ENCODE data around the gene IGFBP6.

IGFBP6 gene

GRCh38 chr12:53059434-53060063, 37.9 kb upstream of the IGFBP6 start:
- FAIRE-seq = no peak

DNA sequence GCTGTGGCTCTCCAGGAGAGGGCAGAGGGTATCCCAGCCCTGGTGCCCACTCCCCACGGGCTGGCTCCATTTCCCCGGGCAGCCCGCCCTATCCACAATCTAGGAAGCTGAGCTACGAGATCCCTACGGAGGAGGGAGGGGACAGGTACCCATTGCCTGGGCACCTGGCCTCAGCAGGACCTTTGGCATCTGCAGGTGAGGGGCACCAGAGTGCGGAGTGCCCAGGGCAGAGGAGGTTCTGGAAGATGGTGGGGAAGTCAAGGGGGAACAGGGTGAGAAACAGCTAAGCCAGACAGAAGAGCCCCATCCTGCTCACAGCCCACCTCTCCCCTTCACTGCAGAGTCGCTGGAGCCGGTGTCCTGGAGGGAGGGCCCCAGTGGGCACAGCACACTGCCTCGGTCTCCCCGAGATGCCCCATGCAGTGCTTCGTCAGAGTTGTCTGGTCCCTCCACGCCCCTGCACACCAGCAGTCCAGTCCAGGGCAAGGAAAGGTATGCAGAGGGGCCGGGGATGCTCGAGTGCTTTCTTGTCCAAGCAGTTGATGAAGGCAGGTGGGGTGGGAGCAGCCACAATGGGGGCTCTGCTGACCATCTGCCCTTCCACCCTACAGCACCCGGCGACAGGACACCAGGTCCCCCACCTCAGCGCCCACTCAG, 37.3 kb upstream of the IGFBP6 start:
- FAIRE-seq = no peak

DNA sequence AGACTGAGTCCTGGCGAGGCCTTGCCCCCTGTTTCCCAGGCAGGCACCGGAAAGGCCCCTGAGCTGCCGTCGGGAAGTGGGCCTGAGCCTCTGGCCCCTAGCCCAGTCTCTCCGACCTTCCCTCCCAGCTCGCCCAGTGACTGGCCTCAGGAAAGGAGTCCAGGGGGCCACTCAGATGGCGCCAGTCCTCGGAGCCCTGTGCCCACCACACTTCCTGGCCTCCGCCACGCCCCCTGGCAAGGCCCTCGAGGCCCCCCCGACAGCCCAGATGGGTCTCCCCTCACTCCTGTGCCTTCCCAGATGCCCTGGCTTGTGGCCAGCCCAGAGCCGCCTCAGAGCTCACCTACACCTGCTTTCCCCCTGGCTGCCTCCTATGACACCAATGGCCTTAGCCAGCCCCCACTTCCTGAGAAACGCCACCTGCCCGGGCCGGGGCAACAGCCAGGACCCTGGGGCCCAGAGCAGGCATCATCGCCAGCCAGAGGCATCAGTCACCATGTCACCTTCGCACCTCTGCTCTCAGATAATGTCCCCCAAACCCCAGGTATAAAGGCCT, 36.7 kb upstream of the IGFBP6 start:
- no peak for FAIRE-seq

- FAIRE-seq = no peak
These were observed 36.0 kb upstream of the IGFBP6 start for GRCh38 chr12:53061404-53062010.

GRCh38 chr12:53062011-53062961, 35.2 kb upstream of the IGFBP6 start:
- no peak for FAIRE-seq

DNA sequence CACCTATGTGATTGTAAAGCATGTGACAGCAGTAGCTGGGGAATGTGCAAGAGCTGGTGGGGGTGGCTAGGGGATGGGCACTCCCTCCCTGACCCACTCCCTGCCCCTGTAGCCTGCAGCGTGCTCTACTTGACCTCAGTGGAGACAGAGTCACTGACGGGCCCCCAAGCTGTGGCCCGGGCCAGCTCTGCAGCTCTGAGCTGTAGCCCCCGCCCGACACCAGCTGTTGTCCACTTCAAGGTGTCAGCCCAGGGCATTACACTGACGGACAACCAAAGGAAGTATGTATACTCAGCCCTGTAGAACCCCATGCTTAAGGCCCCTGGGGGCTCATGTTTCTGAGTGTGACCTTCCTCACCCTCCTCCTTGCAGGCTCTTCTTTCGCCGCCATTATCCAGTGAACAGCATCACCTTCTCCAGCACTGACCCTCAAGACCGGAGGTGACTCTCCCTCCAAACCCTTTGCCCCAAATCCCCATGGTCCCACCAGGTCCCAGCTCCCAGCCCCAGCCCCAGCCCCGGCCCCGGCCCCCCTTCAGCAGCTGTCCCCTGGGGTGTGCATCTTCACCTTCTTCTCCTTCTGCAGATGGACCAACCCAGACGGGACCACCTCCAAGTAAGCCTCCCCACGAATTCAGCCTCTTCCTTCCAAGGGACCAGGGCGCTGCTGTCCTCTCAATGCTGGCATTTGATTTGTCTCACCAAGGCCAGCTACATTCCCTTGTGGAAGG, 34.3 kb upstream of the IGFBP6 start:
- no peak for FAIRE-seq

- FAIRE-seq = no peak
These were observed 33.5 kb upstream of the IGFBP6 start for GRCh38 chr12:53063708-53064612.

DNA sequence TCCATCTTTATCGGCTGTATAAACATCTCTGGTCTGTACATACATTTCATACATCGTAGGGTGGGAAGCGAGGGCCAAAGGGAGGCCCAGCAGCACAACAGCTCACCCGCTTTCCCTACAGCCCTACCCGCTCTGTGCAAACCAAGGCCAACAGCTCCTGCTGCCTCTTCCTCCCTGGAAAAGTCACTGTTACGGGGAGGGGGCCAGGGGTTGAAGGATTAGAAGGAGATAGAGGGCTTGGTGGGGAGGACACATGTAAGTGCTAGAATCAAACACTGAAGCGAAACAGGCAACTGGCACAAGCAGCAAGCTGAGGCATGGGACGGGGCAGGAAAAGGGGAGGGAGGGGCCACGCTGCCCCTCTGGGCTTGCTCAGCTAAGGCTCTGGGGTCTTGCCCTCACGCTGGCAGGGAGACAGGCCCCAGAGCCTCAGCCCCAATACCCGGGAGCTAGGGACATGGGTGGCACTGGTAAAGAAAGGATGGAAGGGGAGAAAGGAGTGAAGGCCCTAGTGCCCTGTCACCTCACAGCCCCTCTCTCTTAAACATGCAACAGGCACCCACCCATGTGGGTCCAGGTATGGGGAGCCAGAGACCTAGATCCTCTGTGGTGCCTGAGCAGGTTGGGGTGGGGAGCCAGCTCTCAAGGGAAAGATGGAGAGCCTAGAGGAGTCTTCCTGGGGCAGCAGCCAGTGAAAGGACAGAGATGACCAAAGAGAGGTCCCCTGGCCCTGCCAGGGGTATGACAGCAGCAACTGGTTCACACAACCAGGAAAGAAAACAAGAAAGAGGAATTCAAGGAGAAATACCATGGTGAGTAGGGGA, 32.6 kb upstream of the IGFBP6 start:
- no peak for FAIRE-seq

GRCh38 chr12:53065470-53065869, 32.0 kb upstream of the IGFBP6 start:
- FAIRE-seq = no peak

GRCh38 chr12:53065975-53066931, 31.2 kb upstream of the IGFBP6 start:
- no peak for FAIRE-seq

- FAIRE-seq = no peak
These were observed 30.1 kb upstream of the IGFBP6 start for GRCh38 chr12:53067074-53067992.

GRCh38 chr12:53067993-53068770, 29.3 kb upstream of the IGFBP6 start:
- no peak for FAIRE-seq

DNA sequence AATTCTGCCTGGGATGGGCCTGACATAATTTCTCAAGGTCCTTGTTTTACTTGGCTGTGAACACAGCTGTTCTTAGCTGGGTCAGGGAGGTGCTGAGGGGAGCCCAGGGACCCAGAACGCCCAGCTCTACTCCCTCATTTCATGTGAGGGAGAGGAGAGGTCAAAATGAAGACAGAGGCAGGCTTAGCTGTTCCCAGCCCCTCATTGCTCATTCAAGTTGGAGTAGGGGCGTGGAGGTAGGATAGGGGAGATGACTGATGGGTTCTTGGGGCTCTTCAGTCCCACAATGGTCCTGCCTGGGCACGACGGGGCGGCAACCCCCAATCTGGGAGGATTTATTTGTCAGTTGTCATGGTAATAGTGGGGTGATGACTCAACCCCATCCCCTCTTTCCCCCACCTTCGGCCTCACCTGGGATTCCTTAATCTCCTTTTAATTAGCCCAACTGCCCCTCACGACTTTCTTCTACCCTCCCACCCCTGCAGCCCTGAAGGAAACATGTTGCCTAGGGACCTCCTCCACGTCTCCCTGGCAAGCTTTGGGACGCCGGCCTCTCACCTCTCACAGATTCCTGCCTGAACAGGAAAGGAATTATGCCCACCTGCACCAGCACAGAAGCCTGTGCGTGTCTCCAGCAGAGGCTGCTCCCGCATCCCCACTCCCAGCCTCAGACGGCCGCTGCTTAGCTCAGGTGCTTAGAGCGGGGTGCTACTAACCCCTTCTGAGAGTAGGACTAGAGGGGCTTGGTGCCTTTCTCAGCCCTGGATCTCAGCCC, 28.5 kb upstream of the IGFBP6 start:
- no peak for FAIRE-seq

- FAIRE-seq = no peak
These were observed 27.7 kb upstream of the IGFBP6 start for GRCh38 chr12:53069621-53070410.

- FAIRE-seq = no peak
These were observed 26.5 kb upstream of the IGFBP6 start for GRCh38 chr12:53070877-53071492.
